DOHH2 (cell line): Measurements from ENCODE around the gene STARD13.

ENCODE experiments used
- EZH2phosphoT487 ChIP-seq: fragments of 200-600 bp; sonication (generic); IDR thresholded peaks from 2 replicates; pipeline ENCODE4 v1.6.1; 2017; ENCODE audit warnings: borderline replicate concordance, mild to moderate bottlenecking, antibody characterized with exemption, low read length, moderate library complexity, mixed read lengths
- TF ChIP-seq, protein P1 (sequence below): fragments of 200-600 bp; sonication (generic); IDR thresholded peaks from one replicate; pipeline ENCODE4 v1.5.1; 2014; ENCODE audit warnings: antibody characterized with exemption, mild to moderate bottlenecking, low read depth, low read length; ENCODE audit not compliant: poor library complexity, severe bottlenecking

DNA sequence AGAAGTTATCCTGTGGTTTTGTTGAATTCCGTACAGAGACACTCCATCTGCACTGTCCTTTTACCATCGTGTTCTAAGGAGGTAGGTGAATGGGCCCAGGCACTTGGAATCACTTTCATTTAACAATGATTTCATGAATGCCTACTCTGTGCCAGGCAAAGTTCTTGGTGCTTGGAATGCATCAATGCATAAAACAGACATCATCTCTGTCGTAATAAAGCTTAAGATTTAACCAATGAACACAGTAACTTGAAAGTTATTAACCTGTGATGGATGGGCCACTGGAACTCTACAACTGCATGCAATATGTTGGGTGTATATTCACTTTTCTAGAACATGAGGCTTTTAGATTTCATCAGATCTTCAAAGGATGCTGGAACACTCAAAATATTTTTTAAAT is 14.1 kb upstream of the STARD13 start:
- TF ChIP-seq, protein P1, sequence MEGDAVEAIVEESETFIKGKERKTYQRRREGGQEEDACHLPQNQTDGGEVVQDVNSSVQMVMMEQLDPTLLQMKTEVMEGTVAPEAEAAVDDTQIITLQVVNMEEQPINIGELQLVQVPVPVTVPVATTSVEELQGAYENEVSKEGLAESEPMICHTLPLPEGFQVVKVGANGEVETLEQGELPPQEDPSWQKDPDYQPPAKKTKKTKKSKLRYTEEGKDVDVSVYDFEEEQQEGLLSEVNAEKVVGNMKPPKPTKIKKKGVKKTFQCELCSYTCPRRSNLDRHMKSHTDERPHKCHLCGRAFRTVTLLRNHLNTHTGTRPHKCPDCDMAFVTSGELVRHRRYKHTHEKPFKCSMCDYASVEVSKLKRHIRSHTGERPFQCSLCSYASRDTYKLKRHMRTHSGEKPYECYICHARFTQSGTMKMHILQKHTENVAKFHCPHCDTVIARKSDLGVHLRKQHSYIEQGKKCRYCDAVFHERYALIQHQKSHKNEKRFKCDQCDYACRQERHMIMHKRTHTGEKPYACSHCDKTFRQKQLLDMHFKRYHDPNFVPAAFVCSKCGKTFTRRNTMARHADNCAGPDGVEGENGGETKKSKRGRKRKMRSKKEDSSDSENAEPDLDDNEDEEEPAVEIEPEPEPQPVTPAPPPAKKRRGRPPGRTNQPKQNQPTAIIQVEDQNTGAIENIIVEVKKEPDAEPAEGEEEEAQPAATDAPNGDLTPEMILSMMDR, result no peak
- no peak for TF ChIP-seq EZH2phosphoT487
